Measurements from ENCODE around the gene HAPLN3. TPM values are rescaled to one million over a fixed set of nuclear protein-coding genes. Genes with fewer than 3 reads are reported as not detected.

Gene HAPLN3
- total and polyA plus RNA-seq, 4 donors = 12.6 to 20.3 (median 18.4) TPM

- H3K27ac ChIP-seq (ENCODE audit: low read depth, low read length) = no peak overlapping the region
- H3K27me3 ChIP-seq (ENCODE audit: control insufficient read depth, insufficient read depth, low read length) = no peaks in the 10 kb centered on the region
- no peak overlapping the region for H3K4me3 ChIP-seq (ENCODE audit: low read depth, low read length)
- 96% methylated on average over 2 of the region's 3 CpGs for WGBS (ENCODE audit: insufficient coverage)
- H3K9me3 ChIP-seq (ENCODE audit: control insufficient read depth, insufficient read depth, low read length) = no peaks in the 10 kb centered on the region
- H3K36me3 ChIP-seq (ENCODE audit: control insufficient read depth, insufficient read depth, low read length) = peaks cover 11% of the 10 kb centered on the region
- DNase-seq (ENCODE audit: low read depth in 4 of 6, low spot score in 6 of 6) = no peak
- H3K4me1 ChIP-seq (ENCODE audit: control insufficient read depth, insufficient read depth, low read length) = peaks cover 19% of the 10 kb centered on the region
Measured at GRCh38 chr15:88839146-88839545, 56.2 kb downstream of the HAPLN3 start.

- WGBS (ENCODE audit: insufficient coverage) = 92% methylated on average over 16 of the region's 18 CpGs
- Histone ChIP-seq H3K4me3 (ENCODE audit: low read depth, low read length) (no peak overlapping the region), H3K36me3 (ENCODE audit: control insufficient read depth, insufficient read depth, low read length) (peaks cover 11% of the 10 kb centered on the region), H3K27ac (ENCODE audit: low read depth, low read length) (no peak overlapping the region), H3K4me1 (ENCODE audit: control insufficient read depth, insufficient read depth, low read length) (peaks cover 23% of the 10 kb centered on the region), H3K9me3 (ENCODE audit: control insufficient read depth, insufficient read depth, low read length) (no peaks in the 10 kb centered on the region), H3K27me3 (ENCODE audit: control insufficient read depth, insufficient read depth, low read length) (no peaks in the 10 kb centered on the region)
- no peak for DNase-seq (ENCODE audit: low read depth in 4 of 6, low spot score in 6 of 6)
Measured at GRCh38 chr15:88838667-88839066, 56.7 kb downstream of the HAPLN3 start.

GRCh38 chr15:88835646-88836045 lies 59.7 kb downstream of the HAPLN3 start:
- DNase-seq (ENCODE audit: low read depth in 4 of 6, low spot score in 6 of 6) = no peak
- Histone ChIP-seq H3K4me1 (ENCODE audit: control insufficient read depth, insufficient read depth, low read length) (peaks cover 36% of the 10 kb centered on the region), H3K4me3 (ENCODE audit: low read depth, low read length) (no peak overlapping the region), H3K9me3 (ENCODE audit: control insufficient read depth, insufficient read depth, low read length) (no peaks in the 10 kb centered on the region), H3K27ac (ENCODE audit: low read depth, low read length) (no peak overlapping the region), H3K27me3 (ENCODE audit: control insufficient read depth, insufficient read depth, low read length) (no peaks in the 10 kb centered on the region), H3K36me3 (ENCODE audit: control insufficient read depth, insufficient read depth, low read length) (peaks cover 4% of the 10 kb centered on the region)
- no CpG with 5 or more reads among the region's 2 CpGs for WGBS (ENCODE audit: insufficient coverage)

- H3K4me1 ChIP-seq (ENCODE audit: control insufficient read depth, insufficient read depth, low read length) = peaks cover 36% of the 10 kb centered on the region
- no peak for DNase-seq (ENCODE audit: low read depth in 4 of 6, low spot score in 6 of 6)
- 100% methylated on average over 1 of the region's 4 CpGs for WGBS (ENCODE audit: insufficient coverage)
- H3K9me3 ChIP-seq (ENCODE audit: control insufficient read depth, insufficient read depth, low read length) = no peaks in the 10 kb centered on the region
- no peak overlapping the region for H3K27ac ChIP-seq (ENCODE audit: low read depth, low read length)
- H3K27me3 ChIP-seq (ENCODE audit: control insufficient read depth, insufficient read depth, low read length) = no peaks in the 10 kb centered on the region
- H3K4me3 ChIP-seq (ENCODE audit: low read depth, low read length) = no peak overlapping the region
- H3K36me3 ChIP-seq (ENCODE audit: control insufficient read depth, insufficient read depth, low read length) = peaks cover 4% of the 10 kb centered on the region
Measured at GRCh38 chr15:88835119-88835518, 60.2 kb downstream of the HAPLN3 start.

- no peak overlapping the region for H3K4me3 ChIP-seq (ENCODE audit: low read depth, low read length)
- 57% methylated on average over 8 of the region's 14 CpGs for WGBS (ENCODE audit: insufficient coverage)
- H3K9me3 ChIP-seq (ENCODE audit: control insufficient read depth, insufficient read depth, low read length) = no peaks in the 10 kb centered on the region
- peak overlapping the region; percentile 68 for H3K27ac ChIP-seq (ENCODE audit: low read depth, low read length)
- peaks cover 36% of the 10 kb centered on the region for H3K4me1 ChIP-seq (ENCODE audit: control insufficient read depth, insufficient read depth, low read length)
- DNase-seq (ENCODE audit: low read depth in 4 of 6, low spot score in 6 of 6) = peak in 4 of 6 donors; percentile 15 to 63 (median 28)
- H3K27me3 ChIP-seq (ENCODE audit: control insufficient read depth, insufficient read depth, low read length) = no peaks in the 10 kb centered on the region
- peaks cover 4% of the 10 kb centered on the region for H3K36me3 ChIP-seq (ENCODE audit: control insufficient read depth, insufficient read depth, low read length)
Measured at GRCh38 chr15:88834211-88834812, 61.0 kb downstream of the HAPLN3 start.

GRCh38 chr15:88833731-88834100 lies 61.6 kb downstream of the HAPLN3 start:
- Histone ChIP-seq H3K27ac (ENCODE audit: low read depth, low read length) (peak overlapping the region; percentile 68), H3K36me3 (ENCODE audit: control insufficient read depth, insufficient read depth, low read length) (peaks cover 2% of the 10 kb centered on the region), H3K27me3 (ENCODE audit: control insufficient read depth, insufficient read depth, low read length) (no peaks in the 10 kb centered on the region), H3K4me3 (ENCODE audit: low read depth, low read length) (no peak overlapping the region), H3K9me3 (ENCODE audit: control insufficient read depth, insufficient read depth, low read length) (no peaks in the 10 kb centered on the region), H3K4me1 (ENCODE audit: control insufficient read depth, insufficient read depth, low read length) (peaks cover 36% of the 10 kb centered on the region)
- DNase-seq (ENCODE audit: low read depth in 4 of 6, low spot score in 6 of 6) = peak in 2 of 6 donors; percentile 9 to 61
- 56% methylated on average over 5 of the region's 8 CpGs for WGBS (ENCODE audit: insufficient coverage)

- Histone ChIP-seq H3K36me3 (ENCODE audit: control insufficient read depth, insufficient read depth, low read length) (no peaks in the 10 kb centered on the region), H3K27ac (ENCODE audit: low read depth, low read length) (peak overlapping the region; percentile 58), H3K4me3 (ENCODE audit: low read depth, low read length) (no peak overlapping the region), H3K4me1 (ENCODE audit: control insufficient read depth, insufficient read depth, low read length) (peaks cover 36% of the 10 kb centered on the region), H3K27me3 (ENCODE audit: control insufficient read depth, insufficient read depth, low read length) (no peaks in the 10 kb centered on the region), H3K9me3 (ENCODE audit: control insufficient read depth, insufficient read depth, low read length) (no peaks in the 10 kb centered on the region)
- 52% methylated on average over 9 of the region's 12 CpGs for WGBS (ENCODE audit: insufficient coverage)
- DNase-seq (ENCODE audit: low read depth in 4 of 6, low spot score in 6 of 6) = peak in 1 of 6 donors; percentile 56
Measured at GRCh38 chr15:88832820-88833730, 62.3 kb downstream of the HAPLN3 start.

GRCh38 chr15:88830016-88830415 lies 65.3 kb downstream of the HAPLN3 start:
- 70% methylated on average over 5 of the region's 5 CpGs for WGBS (ENCODE audit: insufficient coverage)
- Histone ChIP-seq H3K9me3 (ENCODE audit: control insufficient read depth, insufficient read depth, low read length) (no peaks in the 10 kb centered on the region), H3K36me3 (ENCODE audit: control insufficient read depth, insufficient read depth, low read length) (no peaks in the 10 kb centered on the region), H3K4me1 (ENCODE audit: control insufficient read depth, insufficient read depth, low read length) (peaks cover 26% of the 10 kb centered on the region), H3K27ac (ENCODE audit: low read depth, low read length) (no peak overlapping the region), H3K4me3 (ENCODE audit: low read depth, low read length) (no peak overlapping the region), H3K27me3 (ENCODE audit: control insufficient read depth, insufficient read depth, low read length) (no peaks in the 10 kb centered on the region)
- peak in 1 of 6 donors; percentile 12 for DNase-seq (ENCODE audit: low read depth in 4 of 6, low spot score in 6 of 6)

- H3K4me3 ChIP-seq (ENCODE audit: low read depth, low read length) = no peak overlapping the region
- H3K9me3 ChIP-seq (ENCODE audit: control insufficient read depth, insufficient read depth, low read length) = no peaks in the 10 kb centered on the region
- no peaks in the 10 kb centered on the region for H3K36me3 ChIP-seq (ENCODE audit: control insufficient read depth, insufficient read depth, low read length)
- 95% methylated on average over 4 of the region's 5 CpGs for WGBS (ENCODE audit: insufficient coverage)
- no peaks in the 10 kb centered on the region for H3K27me3 ChIP-seq (ENCODE audit: control insufficient read depth, insufficient read depth, low read length)
- H3K27ac ChIP-seq (ENCODE audit: low read depth, low read length) = no peak overlapping the region
- peaks cover 16% of the 10 kb centered on the region for H3K4me1 ChIP-seq (ENCODE audit: control insufficient read depth, insufficient read depth, low read length)
- DNase-seq (ENCODE audit: low read depth in 4 of 6, low spot score in 6 of 6) = no peak
Measured at GRCh38 chr15:88828791-88829190, 66.6 kb downstream of the HAPLN3 start.
